Fibroblast of peridontal ligament (primary cell): ENCODE measurements around the gene PEX7.
"Not testable (repeated sequence)": the region's sequence is repeated elsewhere in the genome, so short reads cannot be mapped to it uniquely, and the experiment has no call there.

Experiments
- DNase-seq: peaks from one replicate; pipeline ENCODE4 v3.0.0-alpha.2; 2010; ENCODE audit errors: extremely low read depth

Gene PEX7

DNA sequence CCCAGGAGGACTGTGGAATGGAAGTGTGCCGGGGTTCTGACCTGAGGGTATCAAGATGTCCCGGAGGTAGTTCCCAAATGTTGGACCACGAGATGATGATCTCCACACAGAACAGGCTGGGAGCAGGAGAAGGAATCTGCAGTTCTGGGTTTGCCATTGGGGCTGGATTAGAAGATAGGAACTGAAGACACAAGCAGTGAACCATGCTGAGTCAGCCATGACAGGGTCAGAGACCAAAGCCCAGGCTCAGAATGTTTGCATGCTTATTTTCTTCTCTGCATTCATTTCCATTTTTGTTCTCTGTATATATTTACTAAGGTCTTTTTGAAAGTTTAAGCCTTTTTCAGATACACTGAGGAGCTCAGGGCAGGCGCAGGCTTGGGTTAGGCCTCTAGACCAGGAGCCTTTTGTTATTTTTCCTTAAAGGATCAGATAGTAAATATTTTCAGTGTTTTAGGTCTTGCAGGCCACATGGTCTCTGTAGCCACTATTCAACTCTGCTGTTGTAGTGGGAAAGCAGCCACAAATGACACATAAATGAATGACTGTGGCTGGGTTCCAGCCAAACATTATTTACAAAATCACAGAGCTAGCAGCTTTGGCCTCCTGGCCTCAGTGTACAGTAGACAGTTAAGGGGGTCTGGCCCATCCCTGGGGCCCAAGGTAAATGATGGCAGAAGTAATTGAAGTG is 128.2 kb downstream of the PEX7 start:
- no peak for DNase-seq

DNA sequence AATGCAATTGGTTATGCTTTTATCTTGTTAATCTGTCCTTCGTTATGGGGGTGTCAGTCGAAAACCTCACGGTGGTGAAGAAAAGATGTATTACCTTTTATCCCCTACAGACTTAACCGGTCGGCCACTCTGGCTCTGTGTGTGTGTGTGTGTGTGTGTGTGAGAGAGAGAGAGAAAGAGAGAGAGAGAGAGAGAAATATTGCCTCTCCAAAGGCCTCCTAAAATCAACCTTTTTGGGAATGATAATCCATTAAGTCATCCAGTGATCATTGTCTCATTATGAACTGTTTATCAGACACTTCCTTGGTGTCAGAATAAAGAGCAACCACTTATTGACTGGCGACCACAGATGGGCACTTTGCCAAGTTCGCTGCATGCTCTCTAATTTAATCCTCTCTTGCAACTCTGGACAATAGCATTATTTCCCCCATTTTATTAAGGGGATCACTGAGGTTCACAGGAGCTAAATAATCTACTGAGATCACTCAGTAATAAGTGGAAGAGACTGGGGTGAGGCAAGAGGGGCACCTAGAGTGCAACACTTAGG is 130.4 kb downstream of the PEX7 start:
- no peak for DNase-seq

DNA sequence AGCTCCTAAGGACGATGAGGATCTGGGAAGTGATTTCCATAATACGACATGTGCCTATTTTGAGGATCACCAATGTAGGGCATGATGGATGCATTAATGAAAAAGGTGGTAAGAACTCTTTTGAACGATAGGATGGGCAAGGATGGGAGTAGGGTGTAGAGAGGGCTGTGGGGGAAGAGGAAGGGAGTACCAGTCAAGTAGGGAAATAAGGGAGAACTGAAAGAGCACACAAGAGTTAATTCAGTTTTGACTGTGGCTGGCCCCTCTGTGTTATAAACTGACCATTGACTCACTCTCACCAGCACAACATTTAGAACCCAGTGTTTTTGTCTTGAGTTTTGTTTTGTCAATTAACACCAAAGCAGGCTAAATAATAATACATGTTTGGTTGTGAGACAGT is 132.7 kb downstream of the PEX7 start:
- no peak for DNase-seq

DNA sequence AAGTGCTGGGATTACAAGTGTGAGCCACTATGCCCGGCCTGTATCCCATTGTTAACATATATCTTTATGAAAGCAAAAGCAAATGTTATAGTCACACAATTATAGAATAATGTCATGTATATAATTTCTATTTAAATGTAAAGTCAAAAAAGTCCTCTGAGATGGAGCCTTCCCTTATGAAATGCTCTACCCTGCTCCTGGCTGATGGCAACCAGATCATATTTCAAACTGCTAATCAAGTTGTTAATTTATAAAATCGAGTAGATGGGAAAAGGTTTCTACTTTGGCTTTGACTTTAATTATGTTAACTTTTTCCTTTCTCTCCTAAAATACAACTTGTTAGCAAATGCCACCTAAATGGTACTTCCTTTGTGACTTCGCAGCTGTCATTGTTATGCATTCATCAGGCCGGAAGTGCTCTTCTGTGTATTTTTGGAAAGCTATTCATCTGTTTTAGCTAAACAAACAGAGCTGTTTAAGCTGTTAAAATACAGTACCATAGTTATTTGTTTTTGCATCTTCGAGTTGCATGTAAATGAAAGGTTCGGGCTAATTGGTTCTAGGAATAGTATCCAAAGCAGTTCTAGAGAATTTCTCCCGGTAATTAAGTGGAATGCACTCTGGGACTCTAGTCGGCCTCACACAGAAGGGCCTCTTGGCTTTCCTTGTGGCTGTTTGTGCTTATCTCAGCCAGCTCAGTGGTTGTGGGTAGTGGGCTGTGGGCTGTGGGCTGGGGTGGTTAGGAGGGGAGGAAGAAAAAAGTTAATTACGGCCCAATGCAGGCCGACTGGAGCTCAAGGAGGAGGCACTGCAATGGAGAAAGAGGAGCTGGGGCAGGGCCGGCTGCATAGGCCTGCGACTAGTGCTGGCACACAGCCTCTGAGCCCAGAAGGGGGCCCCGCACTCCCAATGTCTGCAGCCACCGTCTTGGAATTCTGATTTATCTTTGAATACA is 134.5 kb downstream of the PEX7 start:
- no peak for DNase-seq

DNA sequence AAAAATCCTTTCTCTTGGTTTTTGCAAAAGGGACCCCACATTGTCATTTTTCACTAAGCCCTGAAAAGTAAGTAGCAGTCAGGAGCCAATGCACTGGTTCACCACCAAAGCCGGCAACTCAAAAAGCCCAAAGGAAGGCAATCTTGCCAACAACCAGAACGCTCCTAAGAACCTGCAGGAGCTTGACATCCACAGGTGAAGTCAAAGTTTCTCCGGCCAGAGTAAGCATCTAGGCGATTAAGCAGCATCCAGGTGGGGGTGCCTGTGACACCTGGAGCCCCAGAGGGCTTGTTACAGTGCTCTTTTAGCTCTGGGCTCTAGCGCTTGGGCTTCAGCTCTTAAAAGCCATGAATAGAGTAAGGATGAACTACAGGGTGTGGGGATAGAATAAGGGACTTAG is 135.8 kb downstream of the PEX7 start:
- no peak for DNase-seq

DNA sequence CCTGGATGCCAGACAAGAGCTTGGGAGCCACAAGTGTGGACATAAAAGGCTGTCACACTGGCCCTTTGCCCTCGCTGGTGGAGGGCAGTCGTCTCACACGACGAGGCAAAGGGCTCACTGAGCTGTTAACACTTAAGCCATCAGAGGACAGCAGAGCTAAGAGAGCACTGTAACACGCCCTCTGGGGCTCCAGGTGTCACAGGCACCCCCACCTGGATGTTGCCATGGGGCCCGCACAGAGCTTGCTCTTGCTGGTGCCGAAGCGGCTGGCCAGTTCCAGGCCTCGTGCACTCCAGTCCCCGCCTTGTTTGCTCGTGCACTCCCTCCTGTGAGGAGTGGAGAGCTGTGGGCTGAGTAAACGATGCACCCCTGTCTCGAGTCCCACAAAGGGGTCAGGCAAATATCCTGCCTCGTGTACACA is 137.1 kb downstream of the PEX7 start:
- DNase-seq = no peak

DNA sequence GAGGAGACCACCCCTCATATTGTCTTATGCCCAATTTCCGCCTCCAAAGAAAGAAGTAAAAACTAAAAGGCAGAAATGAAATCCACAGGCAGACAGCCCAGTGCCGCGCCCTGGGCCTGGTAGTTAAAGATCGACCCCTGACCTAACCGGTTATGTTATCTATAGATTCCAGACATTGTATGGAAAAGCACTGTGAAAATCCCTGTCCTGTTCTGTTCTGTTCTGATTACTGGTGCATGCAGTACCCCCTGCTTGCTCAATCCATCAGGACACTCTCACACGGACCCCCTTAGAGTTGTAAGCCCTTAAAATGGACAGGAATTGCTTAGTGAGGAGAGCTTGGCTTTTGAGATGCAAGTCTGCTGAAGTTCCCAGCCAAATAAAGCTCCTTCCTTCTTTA is 137.5 kb downstream of the PEX7 start:
- DNase-seq = not testable (repeated sequence)

DNA sequence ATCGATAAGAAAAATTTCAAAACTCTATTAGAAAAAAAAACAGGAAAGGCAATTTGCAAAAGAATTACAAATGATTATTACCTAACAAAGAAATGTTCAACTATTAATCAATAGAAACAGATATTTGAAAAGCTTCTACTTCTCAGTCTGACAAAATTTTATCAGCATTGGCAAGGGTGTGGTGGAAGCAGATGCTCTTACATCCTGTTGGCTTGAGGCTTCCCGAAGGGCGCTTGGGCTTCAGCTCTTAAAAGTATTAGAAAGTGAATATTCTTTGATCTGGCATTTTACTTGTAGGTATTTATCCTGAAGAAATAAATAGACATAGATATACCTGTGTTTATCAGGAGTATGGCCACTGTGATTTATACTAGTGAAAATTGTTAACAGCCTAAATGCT is 138.4 kb downstream of the PEX7 start:
- no peak for DNase-seq

DNA sequence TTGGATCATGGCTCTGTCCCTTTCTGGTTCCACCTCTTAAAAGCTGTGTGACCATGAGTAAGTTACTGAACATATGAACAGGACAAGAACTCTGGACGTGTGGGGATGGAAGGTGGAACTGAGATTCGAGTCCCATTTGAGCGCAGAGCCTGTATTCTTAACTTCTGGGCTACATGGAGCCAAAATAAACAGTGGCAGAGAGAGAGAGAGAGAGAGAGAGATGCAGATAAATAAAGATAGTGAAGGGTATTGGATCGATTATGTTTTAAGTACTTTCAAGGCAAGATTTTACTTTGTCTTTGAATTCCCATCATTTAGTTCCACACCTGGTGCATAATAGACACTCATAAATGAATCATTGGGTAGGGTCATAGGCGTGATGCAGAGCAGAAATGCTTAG is 139.5 kb downstream of the PEX7 start:
- DNase-seq = no peak

DNA sequence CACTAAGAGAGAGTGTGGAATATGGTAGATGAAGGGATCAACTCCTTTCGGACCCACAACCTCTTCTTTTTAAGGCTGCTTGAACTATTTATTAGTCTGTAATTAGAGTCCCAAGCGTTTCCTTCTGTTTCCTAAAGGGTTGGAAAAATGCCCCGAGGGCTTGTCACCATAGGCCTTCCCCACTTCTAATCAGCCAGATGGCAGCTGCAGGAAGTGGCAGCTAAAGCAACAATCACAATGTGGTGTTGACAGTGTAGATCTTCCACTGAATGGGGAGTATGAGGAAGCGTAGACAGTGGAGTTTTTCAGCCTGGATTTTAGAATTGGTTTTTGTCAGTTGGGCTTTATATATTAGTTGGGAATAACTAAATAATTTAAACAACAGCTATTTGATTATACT is 140.3 kb downstream of the PEX7 start:
- DNase-seq = no peak

DNA sequence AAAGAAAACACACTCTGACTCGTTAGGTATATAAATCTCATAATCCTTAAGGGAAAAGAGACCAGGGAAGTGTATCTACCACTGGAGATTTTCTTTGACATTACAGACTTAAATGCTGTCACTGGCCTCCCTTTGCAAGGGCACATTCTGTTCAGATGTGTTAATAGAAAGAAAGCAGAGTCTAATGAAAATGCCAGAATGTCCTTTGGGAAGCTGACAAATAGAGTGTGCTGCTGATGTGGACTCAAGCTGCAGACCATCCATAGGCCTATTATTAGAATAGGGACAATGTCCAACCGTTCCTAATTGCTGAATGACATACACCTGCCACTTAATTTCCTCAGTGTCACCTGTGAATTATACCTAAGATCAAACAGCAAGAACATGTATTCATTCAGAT is 140.9 kb downstream of the PEX7 start:
- no peak for DNase-seq
